ENCODE measurements around the gene ITSN1.
"Not testable (repeated sequence)": the region's sequence is repeated elsewhere in the genome, so short reads cannot be mapped to it uniquely, and the experiment has no call there.

The ITSN1 gene

DNA sequence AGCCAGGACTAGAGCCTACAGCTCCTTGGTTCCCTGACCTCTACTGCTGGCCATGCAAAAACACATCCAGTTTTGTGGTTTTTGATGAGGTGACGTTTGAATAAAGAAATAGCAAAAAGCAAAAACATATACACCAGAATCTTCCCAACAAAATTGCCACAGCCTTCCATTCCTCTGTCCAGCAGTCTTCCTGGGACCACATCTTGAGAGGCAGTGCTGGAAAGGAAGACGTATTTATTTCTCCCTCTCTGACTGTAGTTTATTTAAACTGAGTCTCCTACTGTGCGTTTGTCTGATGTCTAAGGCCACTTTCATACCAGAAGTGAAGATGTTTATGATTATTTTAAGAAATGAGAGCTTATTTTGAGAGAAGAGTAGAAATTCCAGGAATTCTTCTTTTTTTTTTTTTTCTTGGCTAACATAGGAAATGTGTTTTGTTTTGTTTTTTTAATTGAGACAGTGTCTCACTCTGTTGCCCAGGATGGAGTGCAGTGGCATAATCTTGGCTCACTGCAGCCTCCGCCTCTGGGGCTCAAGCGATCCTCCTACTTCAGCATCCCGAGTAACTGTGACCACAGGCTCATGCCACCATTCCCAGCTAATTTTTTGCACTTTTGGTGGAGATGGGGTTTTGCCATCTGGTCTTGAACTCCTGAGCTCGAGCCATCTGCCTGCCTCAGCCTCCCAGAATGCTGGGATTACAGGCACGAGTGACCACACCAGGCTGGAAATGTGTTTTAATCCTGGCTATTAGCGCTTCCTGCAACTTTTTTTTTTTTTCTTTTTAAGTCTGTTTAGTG, 118.5 kb downstream of the ITSN1 start:
- Histone ChIP-seq H3K27ac (peak overlapping the region in 17 of 21 experiments; percentile 1 to 84 (median 56)), H3K4me3 (no peak overlapping the region)

DNA sequence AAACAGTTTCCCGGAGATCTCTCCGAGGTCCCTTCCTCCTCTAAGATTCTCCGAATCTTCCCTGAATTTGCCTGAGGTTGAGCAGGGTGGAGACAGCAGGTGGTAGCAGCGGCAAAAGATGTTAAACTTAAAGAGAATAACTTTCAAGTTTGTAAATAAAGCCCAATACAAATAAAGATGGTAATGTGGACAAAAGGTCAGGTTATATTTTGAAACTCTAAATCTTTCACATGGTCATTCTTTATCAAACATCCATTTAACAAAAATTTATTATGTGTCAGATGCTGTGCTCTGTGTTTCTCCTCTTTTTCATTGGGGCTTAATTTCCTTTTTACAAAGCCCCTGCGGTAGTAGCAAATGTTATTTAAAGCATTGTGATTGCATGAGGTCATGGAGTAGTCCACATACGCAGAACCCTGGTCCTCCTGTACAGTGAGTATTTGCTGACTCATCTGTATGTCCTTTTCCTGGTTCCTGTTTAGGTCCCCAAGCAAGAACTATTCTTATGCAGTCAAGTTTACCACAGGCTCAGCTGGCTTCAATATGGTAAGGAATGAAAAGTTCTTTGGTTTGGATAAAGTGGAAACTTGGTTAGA, 119.2 kb downstream of the ITSN1 start:
- H3K4me3 ChIP-seq: no peak overlapping the region
- H3K27ac ChIP-seq: peak overlapping the region in 16 of 21 experiments; percentile 16 to 84 (median 60)

DNA sequence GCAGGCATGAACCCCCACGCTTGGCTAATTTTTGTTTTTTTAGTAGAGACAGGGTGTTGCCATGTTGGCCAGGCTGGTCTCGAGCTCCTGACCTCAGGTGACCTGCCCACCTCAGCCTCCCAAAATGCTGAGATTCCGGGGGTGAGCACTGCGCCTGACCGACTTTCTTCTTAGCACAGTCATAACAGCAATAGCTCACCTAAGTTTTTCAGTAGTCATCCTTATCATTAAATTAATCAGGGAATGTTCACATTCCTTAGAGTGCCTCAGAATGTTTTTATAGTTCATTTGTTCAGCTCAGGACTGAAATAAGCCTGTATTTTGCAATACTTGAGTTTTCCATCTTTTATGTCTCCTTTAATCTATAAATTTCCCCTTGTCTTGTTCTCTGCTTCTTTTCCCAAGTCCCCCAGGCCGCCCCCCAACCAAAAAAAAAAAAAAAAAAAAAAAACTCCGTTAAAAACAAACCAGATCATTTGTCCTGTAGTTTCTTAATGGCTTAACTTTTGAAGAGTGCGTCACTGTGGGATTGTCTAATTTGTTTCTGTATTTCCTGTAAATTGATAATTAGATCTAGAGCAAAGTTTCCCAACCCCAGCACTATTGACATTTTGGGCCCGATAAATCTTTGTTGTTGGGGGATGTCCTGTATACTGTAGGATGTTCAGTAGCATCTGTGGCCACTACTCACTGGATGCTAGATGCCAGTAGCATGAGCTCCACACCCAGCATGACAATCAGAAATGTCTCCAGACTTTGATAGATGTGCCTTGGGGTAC, 120.7 kb downstream of the ITSN1 start:
- Histone ChIP-seq H3K27ac (peak overlapping the region in 3 of 21 experiments; percentile 59 to 63 (median 61)), H3K4me3 (no peak overlapping the region)

DNA sequence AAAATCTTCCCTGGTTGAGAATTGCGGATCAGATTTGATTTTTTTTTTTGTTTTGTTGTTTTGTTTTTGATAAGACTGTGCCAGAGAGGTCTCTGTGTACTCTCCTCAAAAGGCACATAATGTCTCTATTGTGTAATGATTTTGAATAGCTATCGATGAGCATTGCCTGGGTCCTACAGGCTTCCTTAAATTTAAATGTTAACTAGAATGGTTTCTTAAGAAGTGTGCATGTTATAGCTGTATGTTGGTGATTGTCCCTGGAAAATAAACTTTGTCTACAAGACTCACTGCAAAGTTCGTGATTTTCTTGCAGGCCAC, 121.2 kb downstream of the ITSN1 start:
- no peak overlapping the region for H3K27ac ChIP-seq
- no peak overlapping the region for H3K4me3 ChIP-seq

DNA sequence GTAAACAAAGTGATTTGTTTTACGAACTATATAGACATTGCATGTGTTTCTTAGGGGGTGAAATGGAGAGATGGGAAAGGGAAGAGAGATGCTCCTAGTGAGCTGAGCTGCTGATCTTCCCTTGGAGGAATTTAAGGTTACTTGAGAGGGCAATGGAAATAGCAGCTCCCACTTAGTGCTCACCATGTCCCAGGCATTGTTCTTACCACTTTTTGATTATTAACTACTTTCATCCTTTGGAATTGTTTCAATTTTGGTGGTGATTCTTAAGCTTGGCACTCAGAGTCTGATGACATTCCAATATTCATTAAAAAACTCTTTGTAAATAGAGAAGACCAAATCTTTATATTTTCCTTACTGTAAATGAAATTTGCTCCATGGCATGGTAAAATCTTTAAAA, 124.9 kb downstream of the ITSN1 start:
- no peak overlapping the region for H3K27ac ChIP-seq

DNA sequence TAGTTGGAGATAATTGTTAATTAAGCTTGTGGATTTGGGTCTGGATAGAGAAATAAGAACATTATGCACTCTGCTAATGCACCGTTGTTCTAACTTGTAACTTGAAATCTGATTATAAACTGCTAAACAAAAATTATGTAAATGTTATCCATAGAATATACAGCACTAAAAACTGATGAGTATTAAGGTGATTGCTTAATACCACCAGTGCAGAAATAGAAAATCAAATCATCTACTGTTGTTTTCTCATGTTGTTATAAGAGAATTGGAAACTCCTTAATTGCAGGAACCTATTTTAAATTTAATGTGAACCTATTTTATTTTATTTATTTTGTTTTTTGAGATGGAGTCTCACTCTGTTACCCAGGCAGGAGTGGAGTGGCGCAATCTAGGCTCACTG, 125.7 kb downstream of the ITSN1 start:
- Histone ChIP-seq H3K4me3 (no peak overlapping the region), H3K27ac (no peak overlapping the region)

More for the DNA sequence above, 124.9 kb downstream of the ITSN1 start:
- H3K4me3 ChIP-seq: no peak overlapping the region

DNA sequence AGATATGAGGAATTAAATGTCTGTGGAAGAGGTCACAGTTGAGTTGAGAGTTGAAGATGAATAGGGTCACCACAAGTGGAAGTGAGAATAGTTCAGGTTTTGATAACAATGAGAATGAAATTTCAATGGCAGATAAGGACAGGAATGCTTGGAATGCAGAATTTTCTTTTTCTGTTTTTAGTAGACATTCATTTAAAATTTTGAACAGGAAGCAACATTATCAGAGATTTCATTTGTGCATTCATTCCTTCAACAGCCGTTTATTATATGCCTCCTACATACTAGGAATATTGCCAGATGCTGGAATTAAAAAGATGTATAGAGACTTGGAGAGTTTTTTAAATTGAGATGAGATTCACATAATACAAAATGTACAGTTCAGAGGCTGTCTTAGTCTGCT, 126.8 kb downstream of the ITSN1 start:
- no peak overlapping the region for H3K27ac ChIP-seq
- no peak overlapping the region for H3K4me3 ChIP-seq

DNA sequence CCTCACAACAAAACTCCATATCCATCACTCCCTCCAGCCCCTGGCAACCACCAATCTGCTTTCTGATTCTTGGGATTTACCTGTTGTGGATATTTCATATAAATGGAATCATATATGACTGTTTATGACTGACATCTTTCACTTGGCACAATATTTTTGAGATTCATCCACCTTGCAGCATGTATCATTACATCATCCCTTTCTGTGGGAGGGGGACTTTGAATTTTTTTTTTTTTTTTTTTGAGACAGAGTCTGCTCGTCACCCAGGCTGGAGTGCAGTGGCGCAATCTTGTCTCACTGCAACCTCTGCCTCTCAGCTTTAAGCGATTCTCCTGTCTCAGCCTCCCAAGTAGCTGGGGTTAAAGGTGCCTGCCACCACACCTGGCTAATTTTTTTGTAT, 128.2 kb downstream of the ITSN1 start:
- Histone ChIP-seq H3K4me3 (no peak overlapping the region), H3K27ac (no peak overlapping the region)

DNA sequence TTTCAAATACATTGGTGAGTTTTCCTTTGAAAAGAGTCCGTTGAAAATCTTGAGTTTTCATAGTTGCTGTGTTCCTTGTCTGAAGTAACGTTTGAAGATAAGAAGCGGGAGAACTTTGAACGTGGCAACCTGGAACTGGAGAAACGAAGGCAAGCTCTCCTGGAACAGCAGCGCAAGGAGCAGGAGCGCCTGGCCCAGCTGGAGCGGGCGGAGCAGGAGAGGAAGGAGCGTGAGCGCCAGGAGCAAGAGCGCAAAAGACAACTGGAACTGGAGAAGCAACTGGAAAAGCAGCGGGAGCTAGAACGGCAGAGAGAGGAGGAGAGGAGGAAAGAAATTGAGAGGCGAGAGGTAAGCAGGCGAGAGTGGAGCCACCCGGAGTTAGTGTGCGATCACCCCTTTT, 129.7 kb downstream of the ITSN1 start:
- H3K4me3 ChIP-seq: no peak overlapping the region

DNA sequence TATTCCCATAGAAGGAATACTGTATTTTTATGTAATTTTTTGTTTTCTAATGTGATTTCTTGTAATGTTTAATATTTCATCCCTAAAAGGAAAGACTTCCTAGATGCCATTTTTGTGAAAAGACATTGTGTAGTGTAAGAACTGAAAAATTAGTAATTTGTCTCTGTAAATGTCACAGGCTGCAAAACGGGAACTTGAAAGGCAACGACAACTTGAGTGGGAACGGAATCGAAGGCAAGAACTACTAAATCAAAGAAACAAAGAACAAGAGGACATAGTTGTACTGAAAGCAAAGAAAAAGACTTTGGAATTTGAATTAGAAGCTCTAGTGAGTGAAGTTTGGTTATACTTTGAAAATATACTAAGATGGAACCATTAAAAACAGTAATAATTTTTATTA, 132.2 kb downstream of the ITSN1 start:
- H3K4me3 ChIP-seq: no peak overlapping the region
- H3K27ac ChIP-seq: no peak overlapping the region

More for the DNA sequence above, 129.7 kb downstream of the ITSN1 start:
- H3K27ac ChIP-seq: no peak overlapping the region

DNA sequence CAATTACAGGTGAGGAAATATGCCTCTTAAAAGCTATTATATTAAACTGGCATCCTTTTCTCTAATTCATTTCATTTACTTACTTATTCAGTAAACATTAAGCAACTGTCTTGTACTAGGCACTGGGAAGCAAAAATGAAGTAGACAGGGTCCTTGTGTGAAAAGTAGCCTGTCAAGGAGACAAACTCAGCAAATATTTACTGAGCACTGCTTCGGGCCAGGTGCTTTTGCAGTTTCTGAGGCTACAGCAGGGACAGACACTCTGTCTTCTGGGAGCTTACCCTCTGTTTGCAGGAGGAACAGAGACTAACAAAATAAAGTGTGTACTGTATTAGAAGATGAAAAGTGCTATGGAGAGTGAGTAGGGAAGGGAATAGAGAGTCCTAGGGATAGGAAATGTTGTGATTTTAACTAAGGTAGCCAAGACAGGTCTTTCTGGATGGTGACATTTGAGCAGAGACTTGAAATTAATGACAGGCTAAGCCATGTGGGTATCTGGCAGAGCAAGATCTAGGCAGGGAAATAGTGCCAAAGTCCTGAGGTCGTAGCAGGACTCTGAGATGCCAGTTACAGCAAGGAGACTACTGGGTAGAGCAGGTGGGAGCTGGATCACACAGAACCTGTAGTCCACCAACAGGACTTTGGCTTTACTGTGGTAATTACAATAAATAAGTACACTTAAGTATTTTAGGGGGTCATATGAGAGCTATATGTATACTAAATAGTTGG, 133.0 kb downstream of the ITSN1 start:
- H3K27ac ChIP-seq: peak overlapping the region in 2 of 21 experiments; percentile 3 to 19
- no peak overlapping the region for H3K4me3 ChIP-seq

DNA sequence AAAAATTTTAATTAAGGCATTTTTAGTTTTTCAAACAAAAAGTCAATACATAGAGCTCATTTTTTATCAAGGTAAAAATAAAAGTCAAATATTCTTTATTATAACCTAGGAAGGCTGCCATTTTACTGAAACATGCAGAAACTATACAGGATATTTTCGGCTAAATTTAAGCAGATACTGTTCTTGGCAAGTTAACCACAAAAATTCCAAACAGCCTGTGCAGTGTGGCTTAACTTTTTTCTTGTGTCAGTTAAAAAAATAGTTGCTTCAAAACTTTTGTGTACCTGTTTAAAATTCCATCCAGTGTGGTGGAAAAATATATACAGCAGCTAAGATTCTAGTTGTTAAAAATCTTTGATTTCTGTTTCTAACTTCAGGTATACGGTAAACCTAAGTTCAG, 138.3 kb downstream of the ITSN1 start:
- Histone ChIP-seq H3K27ac (no peak overlapping the region), H3K4me3 (no peak overlapping the region)

DNA sequence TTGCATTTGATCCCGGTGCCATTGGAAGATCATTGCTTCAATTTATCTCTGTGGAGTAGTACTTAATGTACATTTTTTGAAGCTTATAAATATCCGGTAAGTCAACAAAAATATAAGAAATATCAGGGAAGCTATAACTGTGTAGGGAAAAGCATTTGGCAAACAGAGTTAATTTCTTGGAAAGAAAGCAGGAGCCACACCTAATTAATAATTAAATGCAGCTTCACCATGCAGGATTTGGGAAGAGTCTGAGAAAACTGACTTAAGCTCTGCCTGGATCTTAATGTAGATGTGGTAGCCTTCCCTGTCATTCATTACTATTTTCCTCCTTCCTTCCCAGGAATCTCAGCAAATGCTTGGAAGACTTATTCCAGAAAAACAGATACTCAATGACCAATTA, 138.8 kb downstream of the ITSN1 start:
- H3K27ac ChIP-seq: no peak overlapping the region
- no peak overlapping the region for H3K4me3 ChIP-seq

DNA sequence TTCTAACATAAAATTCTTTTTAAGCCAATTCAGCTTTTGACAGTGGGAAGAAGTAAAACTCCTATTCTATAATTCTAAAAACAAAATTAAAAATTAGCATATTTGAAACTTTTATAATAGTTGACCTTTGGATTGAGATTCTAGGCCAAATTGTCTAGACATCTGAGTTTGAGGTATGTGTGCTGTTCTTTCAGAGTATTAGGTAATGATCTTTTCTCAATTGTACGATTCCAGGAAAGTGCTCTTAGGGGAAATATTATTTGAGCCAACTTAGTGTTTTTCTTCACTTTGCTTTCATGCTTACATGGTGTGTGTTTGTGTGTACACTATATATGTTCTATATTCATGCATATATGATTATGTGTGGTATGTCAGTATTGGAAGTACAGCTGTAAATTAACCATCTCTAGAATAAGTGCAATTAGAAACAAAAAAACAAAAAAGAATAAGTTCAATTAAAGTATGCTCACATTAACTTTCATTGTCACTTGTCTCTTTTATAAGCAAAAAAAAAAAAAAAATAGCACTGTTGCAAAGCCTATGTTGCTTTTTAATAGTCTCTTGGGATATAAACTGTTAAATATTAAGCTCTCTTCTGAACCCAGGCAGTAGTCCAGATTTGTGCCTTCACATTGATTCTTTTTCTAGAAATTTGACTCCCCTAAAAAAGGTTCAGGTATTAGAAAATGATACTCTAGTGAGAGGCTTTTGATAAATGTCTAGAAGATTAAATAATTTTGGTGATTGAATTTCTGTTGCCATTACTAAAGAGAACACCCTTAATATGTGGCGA, 141.1 kb downstream of the ITSN1 start:
- H3K4me3 ChIP-seq: no peak overlapping the region
- no peak overlapping the region for H3K27ac ChIP-seq

DNA sequence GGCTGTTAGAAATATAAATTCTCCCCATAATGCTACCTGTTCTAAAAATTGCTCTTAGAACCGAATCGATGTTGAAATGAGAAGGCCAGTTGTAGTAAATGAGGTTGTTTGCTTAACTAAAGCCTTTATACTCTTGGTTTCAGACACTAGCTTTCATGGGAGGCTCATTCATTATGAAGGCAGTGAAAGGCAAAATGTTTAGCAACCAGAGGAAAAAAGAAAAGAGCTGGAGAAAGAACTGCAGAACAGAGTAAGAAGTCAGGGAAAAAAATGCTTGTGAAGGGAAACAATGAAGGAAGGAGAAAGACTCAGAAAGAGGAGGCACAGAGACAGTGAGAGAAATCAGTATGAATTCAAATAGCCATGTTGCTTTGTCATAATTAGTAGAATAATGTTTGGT, 145.1 kb downstream of the ITSN1 start:
- no peak overlapping the region for H3K27ac ChIP-seq
- no peak overlapping the region for H3K4me3 ChIP-seq

DNA sequence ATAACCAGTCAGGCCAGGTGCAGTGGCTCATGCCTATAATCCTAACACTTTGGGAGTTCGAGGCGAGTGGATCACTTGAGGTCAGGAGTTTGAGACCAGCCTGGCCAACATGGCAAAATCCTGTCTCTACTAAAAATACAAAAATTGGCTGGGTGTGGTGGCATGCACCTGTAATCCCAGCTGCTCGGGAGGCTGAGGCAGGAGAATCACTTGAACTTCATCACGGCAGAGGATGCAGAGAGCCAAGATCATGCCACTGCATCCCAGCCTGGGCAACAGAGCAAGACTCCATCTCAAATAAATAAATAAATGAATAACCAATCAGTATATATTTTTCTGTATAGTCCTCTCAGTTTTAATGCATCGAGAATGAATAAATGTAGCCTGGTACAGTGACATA, 146.1 kb downstream of the ITSN1 start:
- H3K4me3 ChIP-seq, H3K27ac ChIP-seq: not testable (repeated sequence)

DNA sequence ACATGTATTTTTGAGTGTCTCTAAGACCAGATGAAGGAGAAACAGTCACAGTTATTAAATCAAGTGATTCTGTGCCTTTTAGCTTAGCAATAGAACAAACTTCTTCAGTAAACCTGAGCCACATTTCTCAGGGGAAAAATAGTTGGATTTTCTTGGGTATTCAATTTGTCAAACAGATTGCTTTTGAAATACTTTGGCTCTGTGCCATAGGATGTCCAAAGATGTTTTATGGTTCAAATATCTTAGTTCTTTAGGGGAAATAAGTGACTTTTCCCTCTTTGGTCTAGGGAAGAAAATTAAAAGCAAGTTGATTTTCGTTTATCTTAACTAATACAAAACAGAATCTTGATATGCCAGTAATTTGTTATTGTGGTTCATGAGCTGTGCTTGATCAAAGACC, 147.4 kb downstream of the ITSN1 start:
- Histone ChIP-seq H3K4me3 (no peak overlapping the region), H3K27ac (no peak overlapping the region)

DNA sequence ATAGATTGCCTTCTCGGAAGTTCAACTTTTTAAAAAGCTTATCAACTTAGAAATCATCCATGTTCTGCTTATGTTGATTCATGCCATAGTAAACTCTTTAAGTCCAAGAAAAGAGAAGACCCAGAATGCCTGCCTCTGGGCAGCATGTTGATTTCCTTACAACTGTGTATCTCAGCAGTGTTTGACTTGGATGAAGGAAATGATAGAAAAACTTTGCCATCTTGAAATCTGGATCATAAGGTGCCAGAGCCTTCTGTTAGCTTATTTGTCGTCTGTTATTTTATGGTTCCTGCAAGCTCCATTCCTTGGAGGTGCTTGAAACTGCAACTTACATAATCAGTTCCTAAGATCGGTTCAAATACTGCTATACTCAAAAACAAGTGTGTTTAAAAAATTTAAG, 148.8 kb downstream of the ITSN1 start:
- no peak overlapping the region for H3K27ac ChIP-seq
- H3K4me3 ChIP-seq: no peak overlapping the region

DNA sequence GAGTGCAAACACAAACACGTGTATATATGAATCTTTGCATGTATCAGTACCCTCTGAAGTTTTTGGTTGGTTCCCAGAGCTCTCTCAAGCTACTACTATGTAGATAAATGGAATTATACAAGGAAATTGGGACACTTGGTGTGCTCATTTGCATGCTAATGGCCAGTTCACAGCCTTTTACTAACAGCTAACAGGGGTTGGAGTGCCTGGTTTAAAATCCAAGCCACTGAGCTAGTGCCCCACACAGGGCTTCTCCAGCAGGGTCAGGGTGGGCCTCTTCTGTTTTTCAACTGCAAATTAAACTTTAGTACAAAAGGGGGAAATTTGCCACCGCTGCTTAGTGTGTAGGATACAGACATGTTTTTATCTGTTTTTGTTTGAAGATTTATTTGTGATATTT, 152.3 kb downstream of the ITSN1 start:
- Histone ChIP-seq H3K27ac (no peak overlapping the region), H3K4me3 (no peak overlapping the region)

DNA sequence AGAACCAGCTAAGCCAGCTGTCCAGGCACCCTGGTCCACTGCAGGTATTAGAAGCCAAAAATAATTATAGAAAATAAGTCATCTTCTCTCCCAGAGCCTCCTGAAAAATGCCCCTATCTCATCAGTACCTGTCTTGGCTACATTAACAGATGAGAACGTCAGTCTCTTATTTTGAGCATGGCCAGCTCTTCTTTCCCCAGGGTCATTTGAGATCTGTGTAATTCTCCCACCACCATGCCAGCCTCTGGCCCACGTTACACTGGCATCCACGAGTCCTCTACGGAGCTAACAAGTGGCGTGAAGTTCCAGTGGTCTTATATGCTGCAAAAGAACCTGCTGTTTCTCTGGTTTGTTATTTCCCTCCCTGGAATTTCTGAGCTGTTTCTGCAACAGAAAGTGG, 155.3 kb downstream of the ITSN1 start:
- no peak overlapping the region for H3K4me3 ChIP-seq
- no peak overlapping the region for H3K27ac ChIP-seq

Measured in skin epidermis (tissue), 12 donors.